Neural progenitor cell (in vitro differentiated cells): ENCODE results near the gene CLIC6.

Experiments
- EZH2 ChIP-seq: fragments of 200-600 bp; sonication (generic); IDR thresholded peaks from 2 replicates; pipeline ENCODE4 v1.6.1; 2017; ENCODE audit warnings: antibody characterized with exemption, mild to moderate bottlenecking, moderate library complexity
- EZH2phosphoT487 ChIP-seq: fragments of 200-600 bp; sonication (generic); IDR thresholded peaks from 2 replicates; pipeline ENCODE4 v1.6.1; 2017; ENCODE audit warnings: antibody characterized with exemption
- TF ChIP-seq, protein P1 (sequence below): fragments of 200-600 bp; sonication (generic); IDR thresholded peaks from 2 replicates; pipeline ENCODE4 v1.5.1; 2017; ENCODE audit warnings: antibody characterized with exemption, mild to moderate bottlenecking

DNA sequence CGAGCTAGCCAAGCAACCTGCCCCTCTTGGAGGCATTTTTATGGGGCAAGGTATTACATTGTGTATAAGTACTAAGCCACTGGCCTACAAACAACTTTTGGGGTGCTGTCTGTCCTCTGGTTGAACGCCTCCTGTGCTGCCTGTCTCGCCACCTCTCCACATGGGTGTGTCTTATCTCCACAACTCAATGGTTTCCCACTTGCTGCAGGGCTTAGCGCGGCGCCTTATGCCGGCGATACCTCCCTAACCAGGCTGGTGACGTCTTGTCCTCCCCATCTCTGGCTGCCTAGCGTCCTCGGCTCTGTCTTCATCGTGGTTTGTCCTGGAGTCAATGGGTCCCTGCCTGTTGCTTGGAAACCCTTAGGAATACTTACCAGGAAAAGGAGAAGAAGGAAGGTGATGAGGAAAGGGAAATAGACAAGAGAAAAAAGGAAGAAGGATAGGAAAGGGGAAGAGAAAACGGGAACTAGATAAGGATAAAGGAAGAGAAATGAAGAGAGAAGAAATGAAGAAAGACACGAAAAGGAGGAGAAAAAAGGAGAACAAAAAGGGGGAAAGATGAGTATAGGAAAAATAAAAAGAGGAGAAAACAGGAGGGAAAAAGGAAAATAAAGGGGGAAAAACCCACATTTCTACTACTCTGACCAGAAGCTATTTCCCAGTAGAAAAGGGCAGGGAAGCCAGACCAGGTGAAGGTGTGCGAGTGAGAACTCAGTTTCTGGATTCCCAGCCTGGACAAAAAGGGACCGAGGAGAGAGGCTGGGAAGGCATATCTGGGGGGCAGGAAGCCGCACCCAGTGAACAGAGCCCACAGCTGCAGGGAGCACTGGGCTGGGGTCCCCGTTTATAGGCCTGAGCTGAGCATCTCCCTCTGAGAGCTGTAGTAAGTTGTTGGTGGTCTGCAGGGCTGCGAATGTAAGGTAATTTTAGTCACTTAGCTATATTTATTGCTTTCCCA lies 86.2 kb downstream of the CLIC6 start:
- TF ChIP-seq, protein P1, sequence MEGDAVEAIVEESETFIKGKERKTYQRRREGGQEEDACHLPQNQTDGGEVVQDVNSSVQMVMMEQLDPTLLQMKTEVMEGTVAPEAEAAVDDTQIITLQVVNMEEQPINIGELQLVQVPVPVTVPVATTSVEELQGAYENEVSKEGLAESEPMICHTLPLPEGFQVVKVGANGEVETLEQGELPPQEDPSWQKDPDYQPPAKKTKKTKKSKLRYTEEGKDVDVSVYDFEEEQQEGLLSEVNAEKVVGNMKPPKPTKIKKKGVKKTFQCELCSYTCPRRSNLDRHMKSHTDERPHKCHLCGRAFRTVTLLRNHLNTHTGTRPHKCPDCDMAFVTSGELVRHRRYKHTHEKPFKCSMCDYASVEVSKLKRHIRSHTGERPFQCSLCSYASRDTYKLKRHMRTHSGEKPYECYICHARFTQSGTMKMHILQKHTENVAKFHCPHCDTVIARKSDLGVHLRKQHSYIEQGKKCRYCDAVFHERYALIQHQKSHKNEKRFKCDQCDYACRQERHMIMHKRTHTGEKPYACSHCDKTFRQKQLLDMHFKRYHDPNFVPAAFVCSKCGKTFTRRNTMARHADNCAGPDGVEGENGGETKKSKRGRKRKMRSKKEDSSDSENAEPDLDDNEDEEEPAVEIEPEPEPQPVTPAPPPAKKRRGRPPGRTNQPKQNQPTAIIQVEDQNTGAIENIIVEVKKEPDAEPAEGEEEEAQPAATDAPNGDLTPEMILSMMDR, result no peak
- TF ChIP-seq EZH2 (no peak), EZH2phosphoT487 (no peak)
